Fibroblast of pulmonary artery (primary cell): ENCODE measurements around the gene ARHGAP10.

ENCODE experiments used
- DNase-seq: peaks from one replicate; pipeline ENCODE4 v3.0.0-alpha.2; 2010; ENCODE audit warnings: low read depth
- H3K4me3 ChIP-seq: replicated peaks from 2 replicates; pipeline ENCODE4 v1.5.1; 2011; ENCODE audit warnings: low read depth, mild to moderate bottlenecking, control low read depth, low read length, moderate library complexity
- TF ChIP-seq, protein P1 (sequence below): IDR thresholded peaks from 2 replicates; pipeline ENCODE4 v1.5.1; 2011; ENCODE audit warnings: mild to moderate bottlenecking, control low read depth, low read length, inconsistent platforms; ENCODE audit errors: missing control alignments

The ARHGAP10 gene

GRCh38 chr4:148101790-148102189 is 369.9 kb downstream of the ARHGAP10 start:
- DNase-seq = no peak
- TF ChIP-seq, protein P1, sequence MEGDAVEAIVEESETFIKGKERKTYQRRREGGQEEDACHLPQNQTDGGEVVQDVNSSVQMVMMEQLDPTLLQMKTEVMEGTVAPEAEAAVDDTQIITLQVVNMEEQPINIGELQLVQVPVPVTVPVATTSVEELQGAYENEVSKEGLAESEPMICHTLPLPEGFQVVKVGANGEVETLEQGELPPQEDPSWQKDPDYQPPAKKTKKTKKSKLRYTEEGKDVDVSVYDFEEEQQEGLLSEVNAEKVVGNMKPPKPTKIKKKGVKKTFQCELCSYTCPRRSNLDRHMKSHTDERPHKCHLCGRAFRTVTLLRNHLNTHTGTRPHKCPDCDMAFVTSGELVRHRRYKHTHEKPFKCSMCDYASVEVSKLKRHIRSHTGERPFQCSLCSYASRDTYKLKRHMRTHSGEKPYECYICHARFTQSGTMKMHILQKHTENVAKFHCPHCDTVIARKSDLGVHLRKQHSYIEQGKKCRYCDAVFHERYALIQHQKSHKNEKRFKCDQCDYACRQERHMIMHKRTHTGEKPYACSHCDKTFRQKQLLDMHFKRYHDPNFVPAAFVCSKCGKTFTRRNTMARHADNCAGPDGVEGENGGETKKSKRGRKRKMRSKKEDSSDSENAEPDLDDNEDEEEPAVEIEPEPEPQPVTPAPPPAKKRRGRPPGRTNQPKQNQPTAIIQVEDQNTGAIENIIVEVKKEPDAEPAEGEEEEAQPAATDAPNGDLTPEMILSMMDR = no peak
- H3K4me3 ChIP-seq = no peak overlapping the region

DNA sequence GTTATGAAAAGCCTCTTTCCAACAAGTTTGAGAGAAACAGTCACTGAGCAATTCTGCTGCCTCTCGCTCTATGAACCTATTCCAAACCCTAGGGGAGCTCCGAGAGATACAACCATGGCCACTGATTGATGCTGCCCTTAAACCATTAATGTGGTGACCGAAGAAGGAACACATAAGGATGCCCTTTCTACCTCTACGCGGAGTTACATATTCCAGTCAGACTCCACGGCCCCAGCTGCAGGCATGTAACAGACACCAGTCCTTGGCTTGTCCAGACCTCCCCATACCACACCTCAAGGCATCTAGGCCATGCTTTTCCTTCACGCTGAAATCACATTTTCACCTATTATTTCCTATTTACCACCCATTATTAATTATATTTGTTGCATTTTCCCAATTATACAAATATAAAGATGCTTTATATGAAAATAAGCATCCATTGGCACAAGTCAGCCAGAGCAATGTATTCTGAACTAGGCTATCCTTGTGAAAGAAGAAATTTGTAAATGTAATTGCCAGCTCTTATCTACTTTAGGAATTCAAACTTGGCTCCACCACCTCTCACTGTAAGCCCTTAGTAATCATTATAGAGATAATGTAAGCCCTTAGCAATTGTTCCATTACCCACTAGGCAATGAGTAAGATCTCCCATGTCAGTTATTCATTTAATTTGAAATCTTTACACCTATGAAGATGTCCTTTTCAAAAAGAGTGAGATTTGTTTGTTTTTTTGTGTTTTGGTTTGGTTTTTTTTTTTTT is 371.9 kb downstream of the ARHGAP10 start:
- TF ChIP-seq, protein P1 = no peak
- DNase-seq = peak; percentile 39
- H3K4me3 ChIP-seq = no peak overlapping the region

DNA sequence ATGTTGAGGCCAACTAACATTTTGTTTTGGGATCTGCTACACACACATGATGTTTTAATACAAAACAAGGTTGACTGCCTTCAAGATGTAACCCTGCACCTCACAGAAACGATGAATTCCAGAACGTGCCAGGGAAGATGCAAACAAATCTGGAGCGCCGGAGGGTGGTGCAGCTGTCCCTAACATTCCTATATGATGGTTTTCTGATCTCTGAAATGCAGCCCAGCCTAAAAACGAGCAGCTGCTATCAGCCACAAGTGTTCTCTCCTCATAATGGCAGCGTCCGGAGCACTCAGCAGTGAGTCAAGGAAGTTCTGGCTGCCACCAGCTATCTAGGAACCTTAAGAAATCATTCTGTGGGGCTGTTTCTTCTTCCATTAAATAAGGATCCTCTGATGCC is 376.9 kb downstream of the ARHGAP10 start:
- DNase-seq = no peak
- H3K4me3 ChIP-seq = no peak overlapping the region
- TF ChIP-seq, protein P1 = no peak

- no peak overlapping the region for H3K4me3 ChIP-seq
- DNase-seq = no peak
- TF ChIP-seq, protein P1 = no peak
These were observed 377.3 kb downstream of the ARHGAP10 start for GRCh38 chr4:148109216-148109615.

GRCh38 chr4:148110169-148110568 is 378.3 kb downstream of the ARHGAP10 start:
- no peak for DNase-seq
- no peak overlapping the region for H3K4me3 ChIP-seq
- TF ChIP-seq, protein P1 = no peak

DNA sequence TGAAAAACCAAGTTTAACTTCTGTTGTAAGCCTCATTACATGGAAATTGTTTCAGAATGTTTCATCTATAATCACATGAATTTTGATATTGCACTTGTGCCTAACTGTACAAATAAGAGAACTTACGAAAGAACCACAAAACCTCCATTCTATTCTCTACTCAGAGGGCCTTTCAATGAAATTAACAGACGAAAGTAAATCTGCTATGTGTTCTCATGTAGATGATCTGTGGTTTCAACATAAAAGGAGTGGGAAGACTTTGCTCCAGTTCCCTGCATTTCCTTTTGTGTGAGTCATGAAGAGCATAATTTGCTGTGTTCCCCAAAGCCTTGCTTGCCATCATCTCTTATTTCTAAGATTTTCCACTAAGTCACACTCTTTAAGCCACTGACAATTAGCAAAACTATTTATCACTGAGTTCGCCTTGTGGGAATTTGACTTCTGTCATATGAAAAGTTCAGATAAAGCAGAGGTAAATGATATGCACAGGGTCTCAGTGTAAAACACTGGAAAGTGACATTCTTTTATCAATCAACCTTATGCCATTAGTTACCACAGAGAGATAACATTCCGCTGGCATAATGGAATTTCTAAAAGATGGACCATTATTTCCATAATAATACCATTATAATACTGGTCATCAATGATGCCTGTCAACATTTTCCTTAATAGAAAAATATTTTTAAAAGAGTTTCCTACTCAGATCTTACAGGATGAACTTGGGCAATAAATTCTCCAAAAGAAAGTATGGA is 380.5 kb downstream of the ARHGAP10 start:
- TF ChIP-seq, protein P1 = no peak
- H3K4me3 ChIP-seq = no peak overlapping the region
- DNase-seq = peak; percentile 43
